ENCODE measurements around the gene TRAF1. TPM values are rescaled to one million over a fixed set of nuclear protein-coding genes. Genes with fewer than 3 reads are reported as not detected.

TRAF1 gene
- total RNA-seq, 2 donors from 2014 or later = 10.2 to 14.6 TPM

GRCh38 chr9:120927269-120928014 is 846 bp upstream of the TRAF1 start:
- intact Hi-C loops (cut with DNase I) = loop anchor here in 1 of 2 donors (5.0 kb wide), 1 partner anchor 50 kb away; the partner anchor contains the start of gene PHF19
- no peak for DNase-seq (ENCODE audit: low spot score)

DNA sequence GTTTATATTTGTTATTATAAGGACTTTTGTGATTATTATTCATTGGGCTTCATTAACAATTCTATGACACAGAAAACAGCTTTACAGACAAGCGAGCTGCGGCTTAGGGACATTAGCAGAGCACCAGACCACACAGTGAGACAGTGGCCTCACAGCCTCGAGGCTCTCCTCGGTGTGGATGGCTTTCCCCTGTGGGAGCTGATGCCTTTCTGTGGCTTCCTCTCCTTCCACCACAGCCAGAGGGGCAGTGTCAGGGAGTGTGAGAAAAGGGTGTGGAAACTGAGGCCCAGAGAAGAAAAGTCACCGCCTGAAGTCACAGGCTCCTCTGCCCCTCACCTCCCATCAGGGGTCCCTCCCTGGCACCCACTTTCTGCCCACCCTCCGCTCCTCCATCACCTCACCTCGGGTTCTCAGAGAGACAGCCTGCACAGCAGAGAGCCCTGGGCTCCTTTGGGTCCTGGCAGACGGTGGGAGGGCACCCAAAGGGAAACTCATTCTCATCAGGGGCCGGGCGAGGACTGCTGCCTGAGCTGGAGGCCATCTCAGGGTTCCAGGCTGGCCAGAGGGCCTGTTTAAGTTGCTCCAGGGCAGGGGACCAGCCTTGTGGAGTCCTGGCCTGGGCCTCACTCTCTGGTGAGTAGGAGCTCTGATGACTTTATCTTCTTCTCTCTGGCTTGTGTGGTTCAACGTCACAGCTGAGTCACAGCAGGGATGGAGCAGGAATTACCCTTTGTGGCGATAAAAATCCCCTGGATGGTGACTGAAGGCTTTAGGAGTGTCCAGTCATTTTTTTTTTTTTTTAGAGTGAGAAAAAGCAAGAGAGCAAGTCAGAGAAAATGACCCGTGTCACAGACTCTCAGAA is 830 bp downstream of the TRAF1 start:
- intact Hi-C loops (cut with DNase I) = loop anchor here in 1 of 2 donors (5.0 kb wide), 1 partner anchor 48 kb away; the partner anchor contains the start of gene PHF19
- peak; percentile 86 for DNase-seq (ENCODE audit: low spot score)

DNA sequence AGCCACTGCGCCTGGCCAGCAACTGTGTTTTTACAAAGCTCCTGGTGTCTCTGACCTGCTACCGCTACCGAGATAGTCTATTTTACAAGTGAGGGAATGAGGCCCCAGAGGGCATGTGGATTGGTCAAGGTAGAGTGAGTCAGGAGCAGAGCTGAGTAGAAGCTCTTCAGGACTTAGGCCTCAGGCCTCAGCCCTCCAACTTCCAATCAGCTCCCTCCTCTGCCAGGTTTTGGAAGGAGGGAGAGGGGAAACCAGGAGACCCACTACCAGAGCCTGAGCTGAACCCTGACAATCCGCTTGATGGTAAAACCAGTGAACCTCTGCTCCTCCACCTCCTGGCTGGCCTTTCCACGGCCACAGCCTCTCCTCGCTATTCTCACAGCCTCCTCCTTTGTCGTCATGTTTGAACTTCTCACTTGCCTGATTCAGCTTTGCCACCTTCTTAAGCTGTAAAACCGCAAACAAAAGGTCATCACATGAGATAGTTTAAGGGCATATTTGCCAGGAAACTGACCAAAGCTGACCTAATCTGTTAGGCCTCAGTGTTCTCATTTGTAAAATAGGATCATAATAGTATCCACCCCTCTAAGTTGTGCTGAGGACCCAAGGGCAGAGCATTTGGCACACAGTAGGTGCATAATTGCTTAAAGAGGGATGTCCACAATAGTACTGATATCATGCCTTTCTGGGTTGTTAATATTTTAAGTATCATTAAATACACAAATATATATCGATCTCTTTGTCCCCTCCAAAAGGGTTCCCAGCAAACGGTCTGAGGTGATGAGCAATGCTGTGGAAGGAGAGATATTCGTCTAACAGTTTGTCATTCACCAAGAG is 1.7 kb downstream of the TRAF1 start:
- intact Hi-C loops (cut with DNase I) = loop anchor here in 1 of 2 donors (5.0 kb wide), 1 partner anchor 48 kb away; the partner anchor contains the start of gene PHF19
- no peak for DNase-seq (ENCODE audit: low spot score)

DNA sequence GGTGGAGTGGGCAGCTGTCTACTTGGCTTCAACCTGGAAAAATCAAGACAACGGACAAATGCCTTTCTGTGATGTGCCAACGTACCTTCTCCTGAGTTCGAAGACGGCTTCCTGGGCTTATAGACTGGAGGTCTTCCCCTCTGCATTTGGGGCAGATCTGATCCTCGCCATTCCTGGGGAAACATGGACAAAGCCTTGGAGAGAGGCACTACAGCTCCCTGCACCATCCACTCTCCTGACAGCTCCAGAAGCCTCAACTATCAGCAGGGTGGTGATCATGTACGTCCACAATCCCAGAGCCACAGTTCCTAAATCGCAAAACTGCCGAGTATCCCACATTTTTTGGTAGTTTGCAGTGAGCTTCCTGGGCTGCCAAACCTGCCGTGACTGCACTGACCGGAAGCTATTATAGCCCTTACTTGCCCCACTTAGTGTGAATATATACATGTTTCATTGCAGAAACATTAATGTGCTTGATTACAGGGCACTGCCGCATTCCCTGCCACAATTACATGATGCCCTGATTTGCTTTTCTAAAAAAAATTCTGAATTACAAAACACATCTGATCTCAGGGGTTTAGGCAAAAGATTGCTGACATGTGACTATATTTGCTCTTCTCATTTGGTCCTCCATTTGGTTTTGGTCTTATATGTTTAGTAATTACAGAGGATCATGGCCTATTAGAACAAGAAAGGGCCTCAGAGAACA is 2.8 kb downstream of the TRAF1 start:
- intact Hi-C loops (cut with DNase I) = no loop called here
- no peak for DNase-seq (ENCODE audit: low spot score)

DNA sequence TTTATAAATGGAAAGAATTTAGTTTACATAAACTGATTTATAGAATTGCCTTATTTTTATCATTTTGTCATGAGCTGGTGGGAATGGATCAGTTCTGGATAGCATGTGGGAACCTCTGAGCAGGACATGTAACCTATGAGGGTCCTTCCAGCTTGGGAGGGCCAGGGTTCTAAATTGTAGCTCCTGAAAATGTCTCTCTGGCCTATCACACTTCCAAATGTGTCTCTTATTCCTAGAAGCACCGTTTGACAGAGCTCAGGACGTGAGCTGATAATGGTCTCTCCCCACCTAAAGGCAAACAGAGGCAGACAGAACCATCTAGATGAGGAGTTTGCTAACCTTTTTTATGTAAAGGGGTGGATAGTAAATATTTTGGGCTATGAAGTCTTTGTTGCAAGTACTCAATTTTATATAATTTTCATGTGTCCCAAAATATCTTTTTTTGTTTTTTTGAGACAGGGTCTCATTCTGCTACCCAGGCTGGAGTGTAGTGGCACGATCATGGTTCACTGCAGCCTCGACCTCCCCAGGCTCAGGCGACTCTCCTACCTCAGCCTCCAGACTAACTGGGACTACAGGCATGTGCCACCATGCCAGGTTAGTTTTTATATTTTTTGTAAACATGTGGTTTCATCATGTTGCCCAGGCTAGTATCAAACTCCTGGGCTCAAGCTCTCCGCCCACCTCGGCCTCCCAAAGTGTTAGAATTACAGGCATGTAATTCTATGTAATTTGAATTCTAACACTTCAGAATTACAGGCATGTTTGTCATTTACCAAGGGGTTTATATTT is 4.0 kb downstream of the TRAF1 start:
- intact Hi-C loops (cut with DNase I) = no loop called here
- DNase-seq (ENCODE audit: low spot score) = no peak

DNA sequence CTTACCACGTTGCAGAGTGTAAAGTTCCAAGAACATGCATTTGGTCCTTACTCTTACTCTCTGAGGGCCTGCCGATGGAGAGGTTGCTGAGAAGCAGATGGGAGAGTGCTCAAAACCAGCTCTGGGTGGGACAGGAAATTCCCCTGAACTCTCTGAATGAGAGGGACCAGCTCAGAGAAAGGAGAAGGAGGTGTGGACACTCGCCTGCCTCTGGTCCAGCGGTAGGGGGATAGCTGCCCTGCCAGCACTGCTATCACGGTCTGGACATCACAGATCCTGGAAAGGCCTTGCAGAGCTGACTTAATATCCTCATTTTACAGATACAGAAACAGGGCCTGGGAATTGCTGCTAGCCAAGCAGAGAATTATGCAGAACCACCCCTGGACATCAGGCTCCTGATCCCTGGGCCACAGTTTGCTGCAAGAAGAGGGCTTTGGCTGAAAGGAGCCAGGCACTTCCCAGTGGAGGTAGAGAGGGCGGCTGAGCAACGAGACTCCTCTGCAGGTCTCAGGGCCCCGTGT is 4.9 kb downstream of the TRAF1 start:
- no peak for DNase-seq (ENCODE audit: low spot score)
- intact Hi-C loops (cut with DNase I) = no loop called here

- intact Hi-C loops (cut with DNase I) = no loop called here
- no peak for DNase-seq (ENCODE audit: low spot score)
Measured at GRCh38 chr9:120920806-120921178, 5.8 kb downstream of the TRAF1 start.

GRCh38 chr9:120919843-120920805 is 6.5 kb downstream of the TRAF1 start:
- intact Hi-C loops (cut with DNase I) = no loop called here
- no peak for DNase-seq (ENCODE audit: low spot score)

DNA sequence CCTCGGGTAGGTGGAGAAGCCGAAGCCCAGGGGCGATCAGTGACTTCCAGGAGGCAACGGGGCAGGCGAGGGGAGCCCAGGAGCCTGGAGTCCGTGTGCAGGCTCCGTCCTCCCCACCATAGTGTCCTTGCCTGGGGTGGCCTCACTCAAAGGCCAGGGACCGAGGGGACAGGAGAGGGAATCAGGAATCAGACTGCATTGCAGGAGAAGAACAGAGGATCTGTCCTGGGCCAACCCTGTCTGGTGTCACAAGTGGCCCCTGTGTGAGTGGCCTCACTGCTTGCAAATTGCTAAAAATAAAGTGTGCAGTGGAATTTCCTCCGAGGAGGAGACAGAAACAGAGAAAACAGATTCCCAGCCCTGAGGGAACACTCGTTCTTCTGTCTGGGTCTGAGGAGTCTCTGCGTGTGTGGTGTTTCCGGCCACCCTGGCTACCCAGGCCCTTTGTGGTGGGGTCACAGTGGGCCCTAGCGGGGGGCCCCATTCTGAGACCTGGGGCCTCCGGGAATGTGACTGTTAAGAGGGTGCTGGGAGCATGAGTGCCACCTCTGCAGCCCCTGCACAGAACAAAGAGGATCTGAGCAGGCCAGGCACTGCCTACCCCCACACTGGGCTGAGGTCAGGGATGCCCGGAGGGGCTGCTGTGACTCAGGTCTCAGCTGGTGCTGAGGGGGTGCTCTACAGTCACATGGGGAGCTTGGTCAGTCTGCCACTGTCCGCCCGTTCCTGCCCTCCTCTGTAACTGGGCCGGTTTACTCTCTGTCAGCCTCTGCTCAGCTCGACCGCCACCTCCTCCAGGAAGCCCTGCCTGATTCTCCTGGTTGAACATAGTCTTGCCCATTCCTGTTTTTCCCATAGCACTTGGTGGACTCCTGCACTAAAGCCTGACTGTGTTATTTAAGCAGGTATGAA is 7.4 kb downstream of the TRAF1 start:
- no peak for DNase-seq (ENCODE audit: low spot score)
- intact Hi-C loops (cut with DNase I) = no loop called here

- no peak for DNase-seq (ENCODE audit: low spot score)
- intact Hi-C loops (cut with DNase I) = no loop called here
Measured at GRCh38 chr9:120917929-120918762, 8.4 kb downstream of the TRAF1 start.

GRCh38 chr9:120916991-120917880 is 9.4 kb downstream of the TRAF1 start:
- intact Hi-C loops (cut with DNase I) = no loop called here

DNA sequence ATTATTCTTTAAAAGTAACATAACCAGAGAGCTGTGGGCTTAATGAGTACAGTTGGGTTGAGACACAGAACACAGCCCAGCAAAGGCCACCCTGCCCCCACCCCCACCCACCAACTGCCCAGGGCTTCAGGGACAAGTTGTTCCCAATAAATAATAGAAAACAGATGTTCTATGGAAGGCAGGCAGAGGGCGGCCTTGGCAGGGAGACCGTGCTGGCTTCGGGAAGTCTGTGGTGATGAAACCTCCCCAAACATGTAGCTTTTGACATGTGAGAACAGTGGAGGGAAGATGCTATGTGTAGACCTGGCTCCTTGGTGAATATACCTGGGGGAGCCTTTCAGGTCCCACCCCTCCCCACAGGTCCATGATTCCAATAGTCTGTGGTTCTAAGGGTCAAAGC is 10.0 kb downstream of the TRAF1 start:
- peak; percentile 89 for DNase-seq (ENCODE audit: low spot score)
- intact Hi-C loops (cut with DNase I) = no loop called here

More at GRCh38 chr9:120916991-120917880, 9.4 kb downstream of the TRAF1 start:
- no peak for DNase-seq (ENCODE audit: low spot score)

- DNase-seq (ENCODE audit: low spot score) = no peak
- intact Hi-C loops (cut with DNase I) = no loop called here
Measured at GRCh38 chr9:120915854-120916470, 10.6 kb downstream of the TRAF1 start.

- DNase-seq (ENCODE audit: low spot score) = no peak
- intact Hi-C loops (cut with DNase I) = no loop called here
Measured at GRCh38 chr9:120914953-120915352, 11.6 kb downstream of the TRAF1 start.

Data from posterior vena cava (tissue), 2 donors.